Liver (tissue), 3 donors: ENCODE results near the gene ULK4.

Experiments
- EGR1 ChIP-seq, 2 donors: IDR thresholded peaks; 2 replicates each; pipeline ENCODE4 v1.6.1; 2016 to 2018; ENCODE audit warnings: antibody characterized with exemption in 2 of 2, low read depth in 2 of 2
- FOXA1 ChIP-seq: IDR thresholded peaks from 2 replicates; pipeline ENCODE4 v1.6.1; 2016; ENCODE audit warnings: antibody characterized with exemption
- GABPA ChIP-seq, 2 donors: IDR thresholded peaks in 1 of 2; conservative IDR thresholded peaks in 1 of 2; 2 replicates each; pipeline ENCODE4 v1.6.1; 2016; ENCODE audit warnings: antibody characterized with exemption in 2 of 2, mild to moderate bottlenecking in 1 of 2, moderate library complexity in 1 of 2
- HNF4A ChIP-seq, 2 donors: conservative IDR thresholded peaks; 2 replicates each; pipeline ENCODE4 v1.6.1; 2016; ENCODE audit warnings: antibody characterized with exemption in 2 of 2, mild to moderate bottlenecking in 2 of 2
- JUND ChIP-seq, 2 donors: IDR thresholded peaks; 2 replicates each; pipeline ENCODE4 v1.6.1; 2016; ENCODE audit warnings: antibody characterized with exemption in 2 of 2
- NR2F2 ChIP-seq: IDR thresholded peaks from 2 replicates; pipeline ENCODE4 v1.6.1; 2016; ENCODE audit warnings: antibody characterized with exemption
- RXRA ChIP-seq, 2 donors: IDR thresholded peaks; 2 replicates each; pipeline ENCODE4 v1.6.1; 2017 to 2018; ENCODE audit warnings: antibody characterized with exemption in 2 of 2, mild to moderate bottlenecking in 1 of 2
- SP1 ChIP-seq: IDR thresholded peaks from 2 replicates; pipeline ENCODE4 v1.6.1; 2018; ENCODE audit warnings: antibody characterized with exemption, mild to moderate bottlenecking
- TAF1 ChIP-seq: conservative IDR thresholded peaks from 2 replicates; pipeline ENCODE4 v1.6.1; 2016; ENCODE audit warnings: antibody characterized with exemption, mild to moderate bottlenecking
- TF ChIP-seq, protein P1 (sequence below): IDR thresholded peaks from 2 replicates; pipeline ENCODE4 v1.6.1; 2016; ENCODE audit warnings: antibody characterized with exemption
- TF ChIP-seq, protein P2 (sequence below): fragments of 150-350 bp; IDR thresholded peaks from 2 replicates; pipeline ENCODE4 v1.5.1; 2017; ENCODE audit warnings: improper control_type of control experiment, low read depth, low read length; ENCODE audit not compliant: missing input control
- TF ChIP-seq, protein P3 (sequence below): IDR thresholded peaks from 2 replicates; pipeline ENCODE4 v1.6.1; 2016; ENCODE audit warnings: antibody characterized with exemption
- TF ChIP-seq, protein P4 (sequence below): IDR thresholded peaks from 2 replicates; pipeline ENCODE4 v1.6.1; 2016; ENCODE audit warnings: antibody characterized with exemption, mild to moderate bottlenecking
- donor health status: healthy.
- donor health status: healthy.

DNA sequence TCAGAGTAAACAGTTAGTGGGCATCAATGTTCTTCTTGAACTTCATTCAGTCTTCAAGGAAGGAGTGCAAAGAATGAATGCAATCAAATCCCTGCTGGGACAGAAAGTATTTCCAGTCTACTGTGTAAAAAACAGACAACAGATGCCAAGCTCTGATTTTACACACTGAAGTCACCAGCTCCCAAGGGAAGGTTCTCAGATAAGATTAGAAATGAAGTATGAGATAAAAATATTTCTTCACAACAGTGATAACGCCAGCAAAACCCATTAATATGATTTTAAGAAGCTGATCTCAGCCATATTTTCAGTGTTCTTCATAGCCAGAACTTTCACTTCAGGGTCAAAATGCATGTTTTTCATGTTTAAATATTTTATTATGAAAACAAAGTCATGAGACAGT lies 497.0 kb downstream of the ULK4 start:
- TF ChIP-seq EGR1 (IDR thresholded peaks at IDR 0.05; ENCODE audit: low read depth in 2 of 2), result no peak
- TF ChIP-seq, protein P1, sequence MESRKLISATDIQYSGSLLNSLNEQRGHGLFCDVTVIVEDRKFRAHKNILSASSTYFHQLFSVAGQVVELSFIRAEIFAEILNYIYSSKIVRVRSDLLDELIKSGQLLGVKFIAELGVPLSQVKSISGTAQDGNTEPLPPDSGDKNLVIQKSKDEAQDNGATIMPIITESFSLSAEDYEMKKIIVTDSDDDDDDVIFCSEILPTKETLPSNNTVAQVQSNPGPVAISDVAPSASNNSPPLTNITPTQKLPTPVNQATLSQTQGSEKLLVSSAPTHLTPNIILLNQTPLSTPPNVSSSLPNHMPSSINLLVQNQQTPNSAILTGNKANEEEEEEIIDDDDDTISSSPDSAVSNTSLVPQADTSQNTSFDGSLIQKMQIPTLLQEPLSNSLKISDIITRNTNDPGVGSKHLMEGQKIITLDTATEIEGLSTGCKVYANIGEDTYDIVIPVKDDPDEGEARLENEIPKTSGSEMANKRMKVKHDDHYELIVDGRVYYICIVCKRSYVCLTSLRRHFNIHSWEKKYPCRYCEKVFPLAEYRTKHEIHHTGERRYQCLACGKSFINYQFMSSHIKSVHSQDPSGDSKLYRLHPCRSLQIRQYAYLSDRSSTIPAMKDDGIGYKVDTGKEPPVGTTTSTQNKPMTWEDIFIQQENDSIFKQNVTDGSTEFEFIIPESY, result no peak
- TF ChIP-seq, protein P2, sequence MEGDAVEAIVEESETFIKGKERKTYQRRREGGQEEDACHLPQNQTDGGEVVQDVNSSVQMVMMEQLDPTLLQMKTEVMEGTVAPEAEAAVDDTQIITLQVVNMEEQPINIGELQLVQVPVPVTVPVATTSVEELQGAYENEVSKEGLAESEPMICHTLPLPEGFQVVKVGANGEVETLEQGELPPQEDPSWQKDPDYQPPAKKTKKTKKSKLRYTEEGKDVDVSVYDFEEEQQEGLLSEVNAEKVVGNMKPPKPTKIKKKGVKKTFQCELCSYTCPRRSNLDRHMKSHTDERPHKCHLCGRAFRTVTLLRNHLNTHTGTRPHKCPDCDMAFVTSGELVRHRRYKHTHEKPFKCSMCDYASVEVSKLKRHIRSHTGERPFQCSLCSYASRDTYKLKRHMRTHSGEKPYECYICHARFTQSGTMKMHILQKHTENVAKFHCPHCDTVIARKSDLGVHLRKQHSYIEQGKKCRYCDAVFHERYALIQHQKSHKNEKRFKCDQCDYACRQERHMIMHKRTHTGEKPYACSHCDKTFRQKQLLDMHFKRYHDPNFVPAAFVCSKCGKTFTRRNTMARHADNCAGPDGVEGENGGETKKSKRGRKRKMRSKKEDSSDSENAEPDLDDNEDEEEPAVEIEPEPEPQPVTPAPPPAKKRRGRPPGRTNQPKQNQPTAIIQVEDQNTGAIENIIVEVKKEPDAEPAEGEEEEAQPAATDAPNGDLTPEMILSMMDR, result no peak
- no peak for TF ChIP-seq JUND (IDR thresholded peaks at IDR 0.05)
- no peak for TF ChIP-seq NR2F2
- no peak for TF ChIP-seq GABPA (IDR thresholded peaks at IDR 0.05 in 1 of 2, conservative IDR thresholded peaks at IDR 0.05 in 1 of 2)
- TF ChIP-seq, protein P3, sequence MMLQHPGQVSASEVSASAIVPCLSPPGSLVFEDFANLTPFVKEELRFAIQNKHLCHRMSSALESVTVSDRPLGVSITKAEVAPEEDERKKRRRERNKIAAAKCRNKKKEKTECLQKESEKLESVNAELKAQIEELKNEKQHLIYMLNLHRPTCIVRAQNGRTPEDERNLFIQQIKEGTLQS, result no peak
- no peak for TF ChIP-seq TAF1
- no peak for TF ChIP-seq RXRA (IDR thresholded peaks at IDR 0.05)
- TF ChIP-seq, protein P4, sequence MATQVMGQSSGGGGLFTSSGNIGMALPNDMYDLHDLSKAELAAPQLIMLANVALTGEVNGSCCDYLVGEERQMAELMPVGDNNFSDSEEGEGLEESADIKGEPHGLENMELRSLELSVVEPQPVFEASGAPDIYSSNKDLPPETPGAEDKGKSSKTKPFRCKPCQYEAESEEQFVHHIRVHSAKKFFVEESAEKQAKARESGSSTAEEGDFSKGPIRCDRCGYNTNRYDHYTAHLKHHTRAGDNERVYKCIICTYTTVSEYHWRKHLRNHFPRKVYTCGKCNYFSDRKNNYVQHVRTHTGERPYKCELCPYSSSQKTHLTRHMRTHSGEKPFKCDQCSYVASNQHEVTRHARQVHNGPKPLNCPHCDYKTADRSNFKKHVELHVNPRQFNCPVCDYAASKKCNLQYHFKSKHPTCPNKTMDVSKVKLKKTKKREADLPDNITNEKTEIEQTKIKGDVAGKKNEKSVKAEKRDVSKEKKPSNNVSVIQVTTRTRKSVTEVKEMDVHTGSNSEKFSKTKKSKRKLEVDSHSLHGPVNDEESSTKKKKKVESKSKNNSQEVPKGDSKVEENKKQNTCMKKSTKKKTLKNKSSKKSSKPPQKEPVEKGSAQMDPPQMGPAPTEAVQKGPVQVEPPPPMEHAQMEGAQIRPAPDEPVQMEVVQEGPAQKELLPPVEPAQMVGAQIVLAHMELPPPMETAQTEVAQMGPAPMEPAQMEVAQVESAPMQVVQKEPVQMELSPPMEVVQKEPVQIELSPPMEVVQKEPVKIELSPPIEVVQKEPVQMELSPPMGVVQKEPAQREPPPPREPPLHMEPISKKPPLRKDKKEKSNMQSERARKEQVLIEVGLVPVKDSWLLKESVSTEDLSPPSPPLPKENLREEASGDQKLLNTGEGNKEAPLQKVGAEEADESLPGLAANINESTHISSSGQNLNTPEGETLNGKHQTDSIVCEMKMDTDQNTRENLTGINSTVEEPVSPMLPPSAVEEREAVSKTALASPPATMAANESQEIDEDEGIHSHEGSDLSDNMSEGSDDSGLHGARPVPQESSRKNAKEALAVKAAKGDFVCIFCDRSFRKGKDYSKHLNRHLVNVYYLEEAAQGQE, result no peak
- no peak for TF ChIP-seq FOXA1
- TF ChIP-seq HNF4A (conservative IDR thresholded peaks at IDR 0.05), result no peak
- no peak for TF ChIP-seq SP1
